SU-DHL-6 (cell line): ENCODE data around the gene INSIG2.
"Not testable (repeated sequence)": the region's sequence is repeated elsewhere in the genome, so short reads cannot be mapped to it uniquely, and the experiment has no call there.

Experiments used
- H2AFZ ChIP-seq: fragments of 200-600 bp; sonication (generic); 2 replicates; pipeline ENCODE4 v1.6.1; 2014; ENCODE audit warnings: low read depth, mild to moderate bottlenecking, moderate library complexity, mixed read lengths, antibody characterized with exemption, low read length; ENCODE audit not compliant: severe bottlenecking
- H3F3A ChIP-seq: fragments of 200-600 bp; shearing (Covaris generic); 2 replicates; pipeline ENCODE4 v1.6.0; 2016; ENCODE audit warnings: antibody characterized with exemption, mild to moderate bottlenecking; ENCODE audit not compliant: insufficient read depth
- H3K27ac ChIP-seq: fragments of 200-600 bp; sonication (generic); 2 replicates; pipeline ENCODE4 v1.5.1; 2016; ENCODE audit warnings: low read depth, mild to moderate bottlenecking, low read length, moderate library complexity, mixed read lengths
- H3K27me3 ChIP-seq: fragments of 200-600 bp; sonication (generic), shearing (Covaris generic); 2 replicates; pipeline ENCODE4 v1.6.0; 2014; ENCODE audit warnings: mild to moderate bottlenecking, low read length
- H3K36me3 ChIP-seq: fragments of 200-600 bp; sonication (generic); 2 replicates; pipeline ENCODE4 v1.6.1; 2014; ENCODE audit warnings: mild to moderate bottlenecking, low read length, mixed read lengths
- H3K4me2 ChIP-seq: fragments of 300-600, 200-600 bp; shearing (Covaris generic), sonication (generic); 2 replicates; pipeline ENCODE4 v1.6.0; 2014; ENCODE audit warnings: low read length, low read depth, mild to moderate bottlenecking; ENCODE audit not compliant: poor library complexity, severe bottlenecking
- H3K4me3 ChIP-seq: fragments of 200-600 bp; sonication (generic); 2 replicates; pipeline ENCODE4 v1.5.1; 2014; ENCODE audit warnings: antibody characterized with exemption, low read length, mild to moderate bottlenecking, mixed read lengths; ENCODE audit not compliant: insufficient read depth, poor library complexity, severe bottlenecking
- H3K79me2 ChIP-seq: fragments of 200-600 bp; sonication (generic); 2 replicates; pipeline ENCODE4 v1.6.1; 2014; ENCODE audit warnings: mild to moderate bottlenecking, low read length, moderate library complexity; ENCODE audit not compliant: insufficient read depth
- H3K9ac ChIP-seq: fragments of 200-600 bp; sonication (generic); 2 replicates; pipeline ENCODE4 v1.7.0; 2014; ENCODE audit warnings: mild to moderate bottlenecking, low read length
- H3K9me2 ChIP-seq: fragments of 200-600 bp; sonication (generic); replicated peaks from 2 replicates; pipeline ENCODE4 v1.6.1; 2014; ENCODE audit warnings: low read length; ENCODE audit not compliant: insufficient read depth
- H3K9me3 ChIP-seq: fragments of 200-600 bp; sonication (generic); 2 replicates; pipeline ENCODE4 v1.6.1; 2014; ENCODE audit warnings: low read length, mixed read lengths; ENCODE audit not compliant: insufficient read depth
- H4K20me1 ChIP-seq: fragments of 200-600 bp; sonication (generic); 2 replicates; pipeline ENCODE4 v1.6.1; 2014; ENCODE audit warnings: low read depth, mild to moderate bottlenecking, antibody characterized with exemption, low read length, moderate library complexity, mixed read lengths
- CTCF ChIP-seq: fragments of 200-600 bp; sonication (generic); IDR thresholded peaks from one replicate; pipeline ENCODE4 v1.5.1; 2017; ENCODE audit warnings: antibody characterized with exemption, mild to moderate bottlenecking, low read length, moderate library complexity; ENCODE audit not compliant: insufficient read depth, poor library complexity, severe bottlenecking
- EZH2phosphoT487 ChIP-seq: fragments of 200-600 bp; sonication (generic), shearing (Covaris generic); conservative IDR thresholded peaks from 2 replicates; pipeline ENCODE4 v1.6.1; 2018; ENCODE audit warnings: mild to moderate bottlenecking, antibody characterized with exemption, low read length, moderate library complexity, mixed read lengths

The INSIG2 gene

DNA sequence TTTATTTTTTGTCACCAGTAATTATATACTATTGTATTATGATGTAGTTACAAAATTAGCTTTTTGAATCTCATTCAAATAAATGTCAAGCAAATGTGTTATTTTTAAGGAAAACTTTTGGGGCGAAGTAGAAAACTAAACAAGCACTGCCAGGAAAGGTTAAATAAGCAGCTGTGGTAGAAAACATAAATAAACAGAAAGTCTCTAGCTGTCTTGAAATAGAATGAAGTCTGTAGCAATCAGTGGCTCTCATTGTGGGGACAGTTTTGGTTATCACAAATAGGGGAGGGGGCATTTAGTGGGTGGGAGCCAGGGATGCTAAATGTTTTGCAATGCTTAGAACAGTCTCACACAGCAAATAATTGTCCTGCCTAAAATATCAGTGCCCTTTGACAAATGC lies 3.4 kb downstream of the INSIG2 start:
- Histone ChIP-seq H3K79me2 (peaks cover 64% of the 10 kb centered on the region), H4K20me1 (peaks cover 35% of the 10 kb centered on the region), H3K4me3 (no peak overlapping the region), H3K9me3 (no peaks in the 10 kb centered on the region), H3K9me2 (no peaks in the 10 kb centered on the region), H2AFZ (no peak overlapping the region), H3K9ac (no peak overlapping the region), H3F3A (0 out of 2 replicates have a peak, but pooled peaks cover 8% of the 10 kb centered on the region), H3K27ac (no peak overlapping the region), H3K27me3 (no peaks in the 10 kb centered on the region), H3K4me2 (no peak overlapping the region), H3K36me3 (no peaks in the 10 kb centered on the region)
- no peak for TF ChIP-seq CTCF
- TF ChIP-seq EZH2phosphoT487: no peak

- not testable (repeated sequence) for H3K27ac ChIP-seq, H3K9ac ChIP-seq, H3K4me2 ChIP-seq, H3K4me3 ChIP-seq, H3K27me3 ChIP-seq, H3K9me3 ChIP-seq, H3K9me2 ChIP-seq, H3F3A ChIP-seq, H3K36me3 ChIP-seq, H2AFZ ChIP-seq
- Histone ChIP-seq H4K20me1 (peaks cover 35% of the 10 kb centered on the region), H3K79me2 (peaks cover 56% of the 10 kb centered on the region)
Measured at GRCh38 chr2:118094102-118094501, 5.8 kb downstream of the INSIG2 start.

DNA sequence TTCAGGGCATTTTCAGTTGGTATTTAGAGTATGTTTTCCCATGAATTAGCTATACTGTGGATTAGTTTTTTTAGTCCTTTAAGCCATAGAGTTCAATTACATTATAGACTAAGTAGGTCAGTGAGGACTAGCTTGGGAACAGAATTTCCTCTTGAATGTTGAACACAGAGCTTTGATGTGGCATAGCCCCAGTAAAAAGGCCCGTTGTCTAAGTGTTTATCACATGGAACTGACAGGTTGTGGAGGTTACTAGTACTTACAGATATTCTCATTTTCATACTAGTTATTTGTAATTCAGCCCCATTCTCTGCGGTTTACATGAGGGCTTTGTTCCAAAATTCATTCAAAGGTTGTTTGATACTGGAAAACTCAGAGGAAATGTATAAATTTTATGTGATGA lies 6.2 kb downstream of the INSIG2 start:
- no peak overlapping the region for H3K4me2 ChIP-seq

GRCh38 chr2:118095610-118096009 lies 7.3 kb downstream of the INSIG2 start:
- Histone ChIP-seq H3K27me3 (no peaks in the 10 kb centered on the region), H3K4me3 (no peak overlapping the region), H3K9me2 (no peaks in the 10 kb centered on the region), H4K20me1 (peaks cover 30% of the 10 kb centered on the region), H3K9ac (no peak overlapping the region), H3K79me2 (peaks cover 42% of the 10 kb centered on the region), H3K36me3 (0 out of 2 replicates have a peak, but pooled peaks cover 6% of the 10 kb centered on the region), H2AFZ (no peak overlapping the region), H3K4me2 (no peak overlapping the region), H3F3A (no peaks in the 10 kb centered on the region), H3K9me3 (no peaks in the 10 kb centered on the region), H3K27ac (no peak overlapping the region)
- TF ChIP-seq EZH2phosphoT487: no peak
- TF ChIP-seq CTCF: no peak

More for the DNA sequence above, 6.2 kb downstream of the INSIG2 start:
- Histone ChIP-seq H3K9me2 (no peaks in the 10 kb centered on the region), H2AFZ (no peak overlapping the region), H4K20me1 (peaks cover 35% of the 10 kb centered on the region), H3K27me3 (no peaks in the 10 kb centered on the region), H3K36me3 (0 out of 2 replicates have a peak, but pooled peaks cover 6% of the 10 kb centered on the region), H3K9ac (no peak overlapping the region), H3K27ac (no peak overlapping the region), H3K79me2 (peaks cover 53% of the 10 kb centered on the region), H3K9me3 (no peaks in the 10 kb centered on the region), H3F3A (no peaks in the 10 kb centered on the region), H3K4me3 (no peak overlapping the region)
- TF ChIP-seq CTCF (no peak), EZH2phosphoT487 (no peak)
